Testis (tissue), 3 donors: Measurements from ENCODE around the gene DPH2. TPM values are rescaled to one million over a fixed set of nuclear protein-coding genes. Genes with fewer than 3 reads are reported as not detected.

Experiments used
- DNase-seq: peaks from one replicate; pipeline ENCODE4 v3.0.0-alpha.2; 2019
- H3K27ac ChIP-seq, 2 donors: fragments of 200-600 bp; sonication (generic); one replicate each; pipeline ENCODE4 v1.5.1; 2019
- H3K27me3 ChIP-seq: fragments of 200-600 bp; sonication (generic); one replicate; pipeline ENCODE4 v1.5.1; 2019
- H3K36me3 ChIP-seq: fragments of 200-600 bp; sonication (generic); one replicate; pipeline ENCODE4 v1.5.1; 2017; ENCODE audit warnings: low read depth; ENCODE audit errors: missing control alignments
- H3K4me1 ChIP-seq: fragments of 200-600 bp; sonication (generic); one replicate; pipeline ENCODE4 v1.5.1; 2019
- H3K4me3 ChIP-seq, 2 donors: fragments of 200-600 bp; sonication (generic); one replicate each; pipeline ENCODE4 v1.5.1; 2017 to 2019
- H3K9me3 ChIP-seq: fragments of 200-600 bp; sonication (generic); one replicate; pipeline ENCODE4 v1.5.1; 2017
- CTCF ChIP-seq, 3 experiments: fragments of 450-650 bp in 2 of 3; fragments of 200-600 bp in 1 of 3; sonication (generic) in 1 of 3; IDR thresholded peaks; one replicate each; pipeline ENCODE4 v1.5.1; 2016 to 2019; ENCODE audit warnings: antibody characterized with exemption in 3 of 3, mild to moderate bottlenecking in 2 of 3, moderate library complexity in 1 of 3
- POLR2A ChIP-seq: fragments of 450-650 bp; IDR thresholded peaks from one replicate; pipeline ENCODE4 v1.6.1; 2017; ENCODE audit warnings: antibody characterized with exemption, mild to moderate bottlenecking, moderate library complexity
- WGBS, 2 donors: methylation state at CpG; one replicate each; pipeline ENCODE4 v1.1.5; 2018; 5-methylcytosine and 5-hydroxymethylcytosine counted together
- intact Hi-C: fragments of 100-400 bp; cut with DNase I; formaldehyde crosslinking; loops from one replicate; pipeline ENCODE4 v1.15.1; 2023; ENCODE audit warnings: low total_unique reads
- polyA plus RNA-seq: library from polyadenylated mRNA; stranded (reverse); fragments of 350-450 nt; fragmentation: Illumina TruSeq; extraction: RNeasy Lipid Tissue Mini Kit (QIAGEN cat#74804); gene quantifications from one replicate; pipeline ENCODE4 v1.2.3, GENCODE V29; 2014; ENCODE audit warnings: low read depth, low replicate concordance; ENCODE audit not compliant: insufficient read depth
- total RNA-seq, 2 donors: library from RNA; depleted of rRNA; stranded (reverse); fragments of >200 nt; gene quantifications; one replicate each; pipeline ENCODE4 v1.2.3, GENCODE V29; 2016

Gene DPH2
- total and polyA plus RNA-seq, 3 donors from 2014 or later, result 27.6 to 44.7 (median 39.4) TPM

GRCh38 chr1:43933386-43934100 is 36.3 kb upstream of the DPH2 start, which contains the start of gene ARTN:
TSS of gene ARTN (plus strand) at chr1:43933801. CDS start at chr1:43935657, 1,856 bp downstream.
- Histone ChIP-seq H3K9me3 (no peaks in the 10 kb centered on the region), H3K36me3 (no peaks in the 10 kb centered on the region), H3K4me1 (peaks cover 15% of the 10 kb centered on the region), H3K27ac (peak within 1 kb of the TSS in 1 of 2 donors; percentile 18), H3K27me3 (no peaks in the 10 kb centered on the region), H3K4me3 (peak within 1 kb of the TSS; percentile 11 to 29)
- DNase-seq, result no peak
- intact Hi-C loops, result loop anchor here (10.0 kb wide), 1 partner anchor 399 kb away; the partner anchor contains the start of gene PTPRF
- 7 to 17% methylated on average over 22 to 42 of the region's 42 CpGs for WGBS, 2 donors
- TF ChIP-seq POLR2A (no peak), CTCF (IDR thresholded peaks at IDR 0.05) (no peak)

DNA sequence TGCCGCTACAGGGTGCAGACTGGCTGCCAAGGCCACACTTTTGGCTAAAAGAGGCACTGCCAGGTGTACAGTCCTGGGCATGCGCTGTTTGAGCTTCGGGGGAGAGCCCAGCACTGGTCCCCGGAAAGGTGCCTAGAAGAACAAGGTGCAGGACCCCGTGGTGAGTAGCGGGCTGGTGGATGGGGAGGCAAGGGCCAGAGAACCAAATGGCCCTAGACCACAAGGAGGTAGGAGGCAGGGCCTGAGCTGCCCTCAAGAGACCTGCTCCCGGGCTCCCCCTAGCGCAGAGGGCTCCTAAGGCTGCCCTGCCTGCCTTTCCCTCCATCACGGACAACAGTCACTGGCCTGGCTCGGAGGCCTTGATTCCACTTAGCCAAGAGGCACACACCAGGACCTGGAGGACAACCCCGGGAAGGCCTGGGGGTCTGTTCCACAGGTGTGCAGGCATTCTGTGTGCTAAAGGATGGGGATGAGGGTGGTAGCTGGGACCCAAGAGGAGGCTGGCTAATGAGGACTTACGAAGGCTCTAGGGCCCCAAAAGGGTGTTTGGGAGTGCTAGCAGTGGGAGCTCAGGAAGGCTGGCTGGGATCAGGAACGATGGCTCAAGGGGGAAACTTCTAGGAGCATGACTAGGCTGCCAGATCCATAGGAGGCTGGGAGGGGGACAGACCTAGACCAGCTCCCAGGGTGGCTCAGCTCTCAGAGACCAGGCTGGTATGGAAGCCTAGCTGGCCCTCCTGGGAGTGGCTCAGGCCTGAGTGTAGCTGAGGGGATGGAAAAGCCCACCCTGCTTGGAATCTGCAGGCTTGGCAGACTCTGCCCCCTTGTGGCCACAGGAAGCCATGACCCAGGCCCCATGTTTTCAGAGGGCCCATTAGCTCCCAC is 35.5 kb upstream of the DPH2 start:
- Histone ChIP-seq H3K4me1 (peaks cover 15% of the 10 kb centered on the region), H3K4me3 (peak overlapping the region in 1 of 2 donors; percentile 11), H3K27ac (peak overlapping the region in 1 of 2 donors; percentile 18), H3K36me3 (no peaks in the 10 kb centered on the region), H3K27me3 (no peaks in the 10 kb centered on the region), H3K9me3 (no peaks in the 10 kb centered on the region)
- TF ChIP-seq CTCF (IDR thresholded peaks at IDR 0.05), result peak; percentile 85 to 93 (median 90)
- no peak for TF ChIP-seq POLR2A
- peak; percentile 71 for DNase-seq
- intact Hi-C loops, result loop anchor here (10.0 kb wide), 1 partner anchor 400 kb away; the partner anchor contains the start of gene PTPRF
- 31 to 33% methylated on average over 12 to 13 of the region's 13 CpGs for WGBS, 2 donors

DNA sequence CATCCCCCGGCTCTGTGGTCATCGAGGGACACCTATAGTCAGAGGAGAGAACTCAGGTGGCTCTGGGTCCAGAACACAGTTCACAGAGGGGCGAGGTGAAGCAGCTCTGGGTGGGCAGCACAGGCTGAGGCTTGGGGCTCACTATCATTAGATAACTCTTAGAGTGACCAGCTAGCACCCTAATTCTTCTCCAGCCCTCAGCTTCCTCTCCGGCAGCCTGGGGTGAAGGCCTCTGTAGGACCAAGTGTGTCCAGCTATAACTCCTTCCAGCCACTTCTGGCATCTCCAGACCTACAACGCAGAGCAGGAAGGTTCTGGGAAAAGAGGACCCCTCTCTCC is 34.9 kb upstream of the DPH2 start:
- no peak for DNase-seq
- Histone ChIP-seq H3K4me1 (peaks cover 15% of the 10 kb centered on the region), H3K27ac (no peak overlapping the region), H3K9me3 (no peaks in the 10 kb centered on the region), H3K4me3 (no peak overlapping the region), H3K27me3 (no peaks in the 10 kb centered on the region), H3K36me3 (no peaks in the 10 kb centered on the region)
- no peak for TF ChIP-seq POLR2A
- intact Hi-C loops, result loop anchor here (10.0 kb wide), 1 partner anchor 400 kb away; the partner anchor contains the start of gene PTPRF
- 47 to 80% methylated on average over 2 to 5 of the region's 5 CpGs for WGBS, 2 donors

DNA sequence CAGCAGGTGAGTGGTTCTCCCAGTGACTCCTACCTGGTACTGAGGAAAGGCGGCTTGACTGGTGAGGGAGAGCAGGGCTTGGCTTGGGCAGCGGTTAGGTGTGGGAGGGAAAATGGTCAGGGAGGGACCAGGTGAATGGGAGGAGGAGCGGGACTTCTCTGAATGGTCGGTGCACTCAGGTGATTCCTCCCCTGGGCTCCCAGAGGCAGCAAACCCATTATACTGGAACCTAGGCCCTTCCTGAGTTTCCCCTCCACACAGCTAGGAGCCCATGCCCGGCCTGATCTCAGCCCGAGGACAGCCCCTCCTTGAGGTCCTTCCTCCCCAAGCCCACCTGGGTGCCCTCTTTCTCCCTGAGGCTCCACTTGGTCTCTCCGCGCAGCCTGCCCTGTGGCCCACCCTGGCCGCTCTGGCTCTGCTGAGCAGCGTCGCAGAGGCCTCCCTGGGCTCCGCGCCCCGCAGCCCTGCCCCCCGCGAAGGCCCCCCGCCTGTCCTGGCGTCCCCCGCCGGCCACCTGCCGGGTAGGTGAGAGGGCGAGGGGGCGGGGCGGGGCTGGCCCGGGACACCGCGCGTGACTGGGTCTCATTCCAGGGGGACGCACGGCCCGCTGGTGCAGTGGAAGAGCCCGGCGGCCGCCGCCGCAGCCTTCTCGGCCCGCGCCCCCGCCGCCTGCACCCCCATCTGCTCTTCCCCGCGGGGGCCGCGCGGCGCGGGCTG is 33.9 kb upstream of the DPH2 start:
- no peak overlapping the region for H3K27ac ChIP-seq
- DNase-seq, result no peak
- 24 to 55% methylated on average over 4 to 14 of the region's 48 CpGs for WGBS, 2 donors
- H3K4me3 ChIP-seq, result peak overlapping the region; percentile 39 to 40
- intact Hi-C loops, result loop anchor here (2.0 to 10.0 kb wide), 2 partner anchors 173 to 401 kb away; partner anchors contain the start of gene PTPRF
- no peaks in the 10 kb centered on the region for H3K27me3 ChIP-seq
- H3K4me1 ChIP-seq, result peaks cover 15% of the 10 kb centered on the region
- H3K9me3 ChIP-seq, result no peaks in the 10 kb centered on the region
- TF ChIP-seq CTCF (IDR thresholded peaks at IDR 0.05) (no peak), POLR2A (no peak)
- no peaks in the 10 kb centered on the region for H3K36me3 ChIP-seq
